DND-41 (cell line): ENCODE measurements around the gene SPOCK2.

Experiments used
- CTCF ChIP-seq: IDR thresholded peaks from 2 replicates; pipeline ENCODE4 v1.5.1; 2012; ENCODE audit warnings: borderline replicate concordance, low read length, moderate library complexity, mild to moderate bottlenecking; ENCODE audit not compliant: poor library complexity, severe bottlenecking; ENCODE audit errors: extremely low read depth
- EZH2 ChIP-seq: IDR thresholded peaks from 3 replicates; pipeline ENCODE4 v1.6.1; 2012; ENCODE audit warnings: borderline replicate concordance, low read depth, mild to moderate bottlenecking, moderate library complexity, low read length, inconsistent platforms; ENCODE audit not compliant: severe bottlenecking

- TF ChIP-seq CTCF (peak; percentile 54), EZH2 (no peak)
Observed at GRCh38 chr10:72061491-72061890, 26.9 kb downstream of the SPOCK2 start.
